Thymus (tissue), 11 donors: ENCODE measurements around the gene ZFP3. TPM values are rescaled to one million over a fixed set of nuclear protein-coding genes. Genes with fewer than 3 reads are reported as not detected.

Experiments
- DNase-seq, 9 donors: peaks; one replicate each; pipeline ENCODE4 v3.0.0-alpha.2; 2013; ENCODE audit warnings: low spot score in 9 of 9, low read depth in 6 of 9, missing footprints in 1 of 9
- H3K27ac ChIP-seq, 2 donors: one replicate each; pipeline ENCODE4 v1.5.1; 2013; ENCODE audit warnings: control low read depth in 1 of 2, low read depth in 1 of 2, low read length in 1 of 2, mild to moderate bottlenecking in 1 of 2, moderate library complexity in 1 of 2
- H3K27me3 ChIP-seq, 2 donors: one replicate each; pipeline ENCODE4 v1.5.1; 2013; ENCODE audit warnings: low read length in 1 of 2; ENCODE audit not compliant: control insufficient read depth in 2 of 2, insufficient read depth in 1 of 2
- H3K36me3 ChIP-seq, 2 donors: one replicate each; pipeline ENCODE4 v1.5.1; 2013; ENCODE audit warnings: low read length in 1 of 2, mild to moderate bottlenecking in 1 of 2, moderate library complexity in 1 of 2; ENCODE audit not compliant: control insufficient read depth in 2 of 2, insufficient read depth in 2 of 2
- H3K4me1 ChIP-seq, 2 donors: one replicate each; pipeline ENCODE4 v1.5.1; 2013; ENCODE audit warnings: low read length in 2 of 2; ENCODE audit not compliant: control insufficient read depth in 2 of 2, insufficient read depth in 2 of 2
- H3K4me3 ChIP-seq, 2 donors: one replicate each; pipeline ENCODE4 v1.5.1; 2013; ENCODE audit warnings: low read length in 2 of 2, control low read depth in 1 of 2, mild to moderate bottlenecking in 1 of 2
- H3K9me3 ChIP-seq, 2 donors: one replicate each; pipeline ENCODE4 v1.5.1; 2013; ENCODE audit warnings: low read length in 1 of 2, mild to moderate bottlenecking in 1 of 2; ENCODE audit not compliant: control insufficient read depth in 2 of 2, insufficient read depth in 1 of 2
- WGBS: extraction: QIAGEN DNeasy Blood & Tissue Kit; methylation state at CpG from one replicate; pipeline ENCODE4 v1.1.7; 2013; 5-methylcytosine and 5-hydroxymethylcytosine counted together
- polyA plus RNA-seq: library from polyadenylated mRNA; stranded (reverse); fragments of 200-250 nt; gene quantifications from one replicate; pipeline ENCODE4 v1.2.3, GENCODE V29; 2013
- total RNA-seq: library from RNA; stranded (reverse); fragments of 120-200 nt; gene quantifications from one replicate; pipeline ENCODE4 v1.2.4, GENCODE V29; 2013
- donor health status: healthy.

ZFP3 gene
- total and polyA plus RNA-seq, 2 donors: 3.3 to 4.6 TPM

DNA sequence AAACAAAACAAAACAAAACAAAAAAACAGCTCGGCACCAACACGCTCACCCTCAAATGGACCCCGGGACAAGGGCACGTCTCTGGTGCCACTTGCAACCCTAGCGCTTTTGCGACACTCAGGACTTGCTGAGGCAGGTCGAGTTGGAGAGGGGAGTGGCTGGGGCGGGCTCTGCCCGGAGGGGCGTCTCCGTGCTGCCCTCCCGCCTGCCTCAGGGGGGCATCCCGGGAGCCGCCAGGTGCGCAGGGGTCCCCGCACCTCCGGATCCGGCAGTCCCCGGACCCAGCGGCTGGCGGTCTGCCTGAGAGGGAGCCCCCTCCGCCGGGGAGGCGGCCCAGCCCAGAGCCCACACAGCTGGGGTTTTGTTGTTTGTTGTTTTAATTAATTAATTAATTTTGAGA lies 43.0 kb upstream of the ZFP3 start, which contains the start of gene SLC52A1:
TSS of gene SLC52A1 (minus strand) at position 112 of the 400 bp plus-strand sequence. CDS start 820 bp downstream, outside the sequence.
- Histone ChIP-seq H3K4me3 (no peak within 1 kb of the TSS), H3K36me3 (no peaks in the 10 kb centered on the region), H3K9me3 (no peaks in the 10 kb centered on the region), H3K27ac (no peak within 1 kb of the TSS), H3K27me3 (peaks cover 2 to 28% of the 10 kb centered on the region in 2 donors), H3K4me1 (peaks cover 0 to 16% of the 10 kb centered on the region in 2 donors)
- WGBS: 12% methylated on average over 24 of the region's 24 CpGs
- DNase-seq: no peak

DNA sequence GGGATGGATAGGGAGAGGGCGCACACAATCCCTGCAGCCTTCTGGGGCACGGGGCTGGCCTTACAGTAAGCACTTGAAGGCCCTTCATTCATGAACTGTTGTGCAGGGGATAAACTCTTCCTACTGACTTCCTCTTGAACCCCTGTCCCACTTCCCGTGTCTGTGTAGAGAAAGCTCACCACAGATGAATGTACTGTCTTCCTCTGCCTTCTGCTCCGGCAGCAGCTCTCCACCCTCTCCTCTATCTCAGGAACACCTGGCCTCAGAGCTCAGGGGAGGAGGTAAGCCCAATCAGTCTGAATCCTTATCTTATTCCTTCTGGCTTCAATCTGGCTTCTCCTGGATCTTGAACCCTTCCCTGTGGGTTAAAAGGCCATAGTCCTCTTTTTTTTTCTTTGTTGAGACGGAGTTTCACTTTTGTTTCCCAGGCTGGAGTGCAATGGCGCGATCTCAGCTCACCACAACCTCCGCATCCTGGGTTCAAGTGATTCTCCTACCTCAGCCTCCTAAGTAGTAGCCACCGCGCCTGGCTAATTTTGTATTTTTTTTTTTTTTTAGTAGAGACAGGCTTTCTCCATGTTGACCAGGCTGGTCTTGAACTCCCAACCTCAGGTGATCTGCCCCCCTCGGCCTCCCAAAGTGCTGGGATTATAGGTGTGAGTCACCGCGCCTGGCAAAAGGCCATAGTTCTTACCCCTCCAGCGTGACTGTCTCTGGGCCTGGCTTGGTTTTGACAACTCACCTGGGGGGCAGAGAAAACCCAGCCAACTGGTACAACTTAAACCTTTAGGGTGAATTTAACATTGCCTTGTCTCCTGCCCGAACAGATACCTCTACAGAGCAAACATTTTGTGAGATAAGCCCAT lies 35.9 kb upstream of the ZFP3 start:
- H3K4me1 ChIP-seq: peaks cover 0 to 10% of the 10 kb centered on the region in 2 donors
- peak overlapping the region; percentile 22 to 58 for H3K27ac ChIP-seq
- no peaks in the 10 kb centered on the region for H3K27me3 ChIP-seq
- 82% methylated on average over 15 of the region's 15 CpGs for WGBS
- no peaks in the 10 kb centered on the region for H3K9me3 ChIP-seq
- peak in 3 of 9 donors; percentile 28 to 67 (median 40) for DNase-seq
- no peak overlapping the region for H3K4me3 ChIP-seq
- no peaks in the 10 kb centered on the region for H3K36me3 ChIP-seq

- no peaks in the 10 kb centered on the region for H3K36me3 ChIP-seq
- H3K27me3 ChIP-seq: no peaks in the 10 kb centered on the region
- no peak overlapping the region for H3K4me3 ChIP-seq
- H3K27ac ChIP-seq: no peak overlapping the region
- peaks cover 0 to 10% of the 10 kb centered on the region in 2 donors for H3K4me1 ChIP-seq
- no peak for DNase-seq
- H3K9me3 ChIP-seq: no peaks in the 10 kb centered on the region
- 100% methylated on average over 1 of the region's 1 CpG for WGBS
Measured at GRCh38 chr17:5043524-5043923, 34.7 kb upstream of the ZFP3 start.

- Histone ChIP-seq H3K27ac (no peak overlapping the region), H3K36me3 (no peaks in the 10 kb centered on the region), H3K27me3 (no peaks in the 10 kb centered on the region), H3K4me1 (peaks cover 0 to 15% of the 10 kb centered on the region in 2 donors), H3K4me3 (no peak overlapping the region), H3K9me3 (no peaks in the 10 kb centered on the region)
- 96% methylated on average over 5 of the region's 5 CpGs for WGBS
- DNase-seq: no peak
Measured at GRCh38 chr17:5044630-5045029, 33.6 kb upstream of the ZFP3 start.

DNA sequence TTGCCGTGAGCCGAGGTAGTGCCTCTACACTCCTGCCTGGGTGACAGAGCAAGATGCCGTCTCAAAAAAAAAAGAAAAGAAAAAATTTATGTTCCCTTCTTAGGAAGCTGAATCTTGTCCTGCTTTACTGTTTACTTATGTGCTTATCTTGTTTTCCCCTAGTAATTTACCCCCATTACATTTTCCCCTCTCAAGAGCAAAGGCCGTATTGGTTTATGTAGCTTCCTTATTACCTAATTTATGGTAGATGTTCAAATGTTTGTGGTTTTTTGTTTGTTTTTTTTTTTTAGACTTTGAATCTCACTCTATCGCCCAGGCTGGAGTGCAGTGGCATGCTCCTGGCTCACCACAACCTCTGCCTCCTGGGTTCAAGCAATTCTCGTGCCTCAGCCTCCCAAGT lies 32.8 kb upstream of the ZFP3 start:
- Histone ChIP-seq H3K4me1 (peaks cover 0 to 22% of the 10 kb centered on the region in 2 donors), H3K9me3 (no peaks in the 10 kb centered on the region), H3K27me3 (no peaks in the 10 kb centered on the region), H3K27ac (no peak overlapping the region), H3K4me3 (no peak overlapping the region), H3K36me3 (no peaks in the 10 kb centered on the region)
- WGBS: 54% methylated on average over 6 of the region's 6 CpGs
- no peak for DNase-seq

GRCh38 chr17:5047446-5047845 lies 30.8 kb upstream of the ZFP3 start:
- Histone ChIP-seq H3K27ac (no peak overlapping the region), H3K36me3 (no peaks in the 10 kb centered on the region), H3K27me3 (no peaks in the 10 kb centered on the region), H3K9me3 (no peaks in the 10 kb centered on the region), H3K4me1 (peaks cover 0 to 14% of the 10 kb centered on the region in 2 donors), H3K4me3 (no peak overlapping the region)
- WGBS: 68% methylated on average over 2 of the region's 2 CpGs
- no peak for DNase-seq

DNA sequence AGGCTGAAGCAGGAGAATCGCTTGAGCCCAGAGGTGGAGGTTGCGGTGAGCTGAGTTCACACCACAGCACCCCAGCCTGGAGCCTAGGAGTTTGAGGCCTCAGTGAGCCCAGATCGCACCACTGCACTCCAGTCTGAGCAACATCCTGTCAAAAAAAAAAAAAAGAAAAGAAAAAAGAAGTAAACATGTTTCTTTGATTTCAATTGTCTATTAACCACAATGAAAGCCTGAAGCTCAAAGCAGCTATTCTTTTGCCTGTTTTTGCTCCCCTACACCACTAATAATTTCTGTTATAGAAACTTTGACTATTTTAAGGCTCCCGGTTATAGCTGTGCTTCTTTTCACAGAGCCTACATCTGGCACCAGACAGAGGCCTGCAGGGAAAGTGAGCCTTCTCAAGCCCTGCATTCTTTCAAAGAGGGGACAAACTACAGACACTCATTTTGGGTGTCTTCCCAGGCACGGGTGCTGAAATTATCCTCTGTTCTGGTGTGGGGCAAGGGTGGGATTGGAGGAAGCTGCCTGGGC lies 28.9 kb upstream of the ZFP3 start:
- no peaks in the 10 kb centered on the region for H3K27me3 ChIP-seq

GRCh38 chr17:5050278-5050677 lies 28.0 kb upstream of the ZFP3 start:
- WGBS: 77% methylated on average over 9 of the region's 9 CpGs
- Histone ChIP-seq H3K4me3 (no peak overlapping the region), H3K27ac (no peak overlapping the region), H3K4me1 (peaks cover 0 to 12% of the 10 kb centered on the region in 2 donors), H3K9me3 (no peaks in the 10 kb centered on the region), H3K36me3 (no peaks in the 10 kb centered on the region), H3K27me3 (no peaks in the 10 kb centered on the region)
- DNase-seq: no peak

More for the DNA sequence above, 28.9 kb upstream of the ZFP3 start:
- Histone ChIP-seq H3K9me3 (no peaks in the 10 kb centered on the region), H3K36me3 (no peaks in the 10 kb centered on the region), H3K27ac (peak overlapping the region; percentile 47 to 77), H3K4me1 (peaks cover 0 to 12% of the 10 kb centered on the region in 2 donors), H3K4me3 (no peak overlapping the region)
- peak in 5 of 9 donors; percentile 30 to 76 (median 48) for DNase-seq
- WGBS: 72% methylated on average over 5 of the region's 5 CpGs

DNA sequence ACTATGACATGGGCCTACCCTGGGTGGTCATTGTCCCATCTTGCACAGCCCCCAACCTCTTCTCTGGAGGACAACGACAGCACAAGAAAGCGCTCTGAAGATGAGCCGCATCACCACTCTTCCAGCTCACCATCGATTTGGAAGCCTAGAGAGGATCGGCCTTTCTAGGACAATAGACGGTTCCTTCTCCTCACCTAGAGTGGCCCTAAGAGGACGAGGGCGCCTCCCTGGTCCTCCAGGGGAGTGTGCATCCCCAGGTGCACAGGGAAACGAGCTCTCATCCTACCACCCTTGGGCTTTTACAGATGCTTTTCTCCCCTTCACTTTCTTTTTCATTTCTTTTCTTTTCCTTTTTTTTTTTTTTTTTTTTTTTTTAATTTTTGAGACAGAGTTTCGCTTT lies 22.7 kb upstream of the ZFP3 start:
- no peaks in the 10 kb centered on the region for H3K9me3 ChIP-seq
- H3K27me3 ChIP-seq: no peaks in the 10 kb centered on the region
- WGBS: 95% methylated on average over 10 of the region's 10 CpGs
- no peaks in the 10 kb centered on the region for H3K36me3 ChIP-seq
- no peak for DNase-seq
- no peaks in the 10 kb centered on the region for H3K4me1 ChIP-seq
- H3K4me3 ChIP-seq: no peak overlapping the region
- H3K27ac ChIP-seq: no peak overlapping the region
